Activated CD8-positive, alpha-beta T cell treated with anti-CD3 and anti-CD28 coated beads, Interleukin-2, amount 10 ng/mL, durations not matched to agents 7 days and 5 days (primary cell): ENCODE measurements around the gene HS1BP3. TPM values are rescaled to one million over a fixed set of nuclear protein-coding genes. Genes with fewer than 3 reads are reported as not detected.
A peak's percentile ranks its signal among the peaks of the same experiment; 100 is the strongest.

ENCODE experiments used
- ATAC-seq: fragments of 150-1000 bp; cut with Tn5 transposase; one replicate; pipeline ENCODE4 v1.10.0; 2021; ENCODE audit warnings: moderate library complexity
- CTCF ChIA-PET: fragments of 350-600 bp; sonication (Branson Sonifier 250); formaldehyde crosslinking; loops from one replicate; lab custom pipeline; 2021; ENCODE audit warnings: antibody characterized with exemption; lab: Charles Lee
- POLR2A ChIA-PET: fragments of 350-600 bp; sonication (Branson Sonifier 250); formaldehyde crosslinking; loops from one replicate; lab custom pipeline; 2021; ENCODE audit warnings: antibody characterized with exemption; lab: Charles Lee
- DNase-seq: peaks from one replicate; pipeline ENCODE4 v3.0.0-alpha.2; 2020
- H3K27ac Mint-ChIP-seq: one replicate; pipeline ENCODE4 v1.8.0; 2021; ENCODE audit warnings: mild to moderate bottlenecking, mixed read lengths
- H3K27me3 Mint-ChIP-seq: one replicate; pipeline ENCODE4 v1.8.0; 2021; ENCODE audit warnings: low read depth, mixed read lengths
- H3K36me3 Mint-ChIP-seq: one replicate; pipeline ENCODE4 v1.8.0; 2021; ENCODE audit warnings: low read depth, mixed read lengths
- H3K4me1 Mint-ChIP-seq: one replicate; pipeline ENCODE4 v1.8.0; 2021; ENCODE audit warnings: low read depth, mixed read lengths
- H3K4me3 Mint-ChIP-seq: one replicate; pipeline ENCODE4 v1.8.0; 2021; ENCODE audit warnings: mild to moderate bottlenecking, mixed read lengths
- H3K9me3 Mint-ChIP-seq: one replicate; pipeline ENCODE4 v1.8.0; 2022; ENCODE audit warnings: mixed read lengths; ENCODE audit not compliant: insufficient read depth
- total RNA-seq, 2 experiments: library from RNA; stranded (reverse); gene quantifications; one replicate each; pipeline ENCODE4 v1.2.3, GENCODE V29; 2021

HS1BP3 gene
- total RNA-seq, 2 experiments from 2014 or later = 10.5 to 11.2 TPM

DNA sequence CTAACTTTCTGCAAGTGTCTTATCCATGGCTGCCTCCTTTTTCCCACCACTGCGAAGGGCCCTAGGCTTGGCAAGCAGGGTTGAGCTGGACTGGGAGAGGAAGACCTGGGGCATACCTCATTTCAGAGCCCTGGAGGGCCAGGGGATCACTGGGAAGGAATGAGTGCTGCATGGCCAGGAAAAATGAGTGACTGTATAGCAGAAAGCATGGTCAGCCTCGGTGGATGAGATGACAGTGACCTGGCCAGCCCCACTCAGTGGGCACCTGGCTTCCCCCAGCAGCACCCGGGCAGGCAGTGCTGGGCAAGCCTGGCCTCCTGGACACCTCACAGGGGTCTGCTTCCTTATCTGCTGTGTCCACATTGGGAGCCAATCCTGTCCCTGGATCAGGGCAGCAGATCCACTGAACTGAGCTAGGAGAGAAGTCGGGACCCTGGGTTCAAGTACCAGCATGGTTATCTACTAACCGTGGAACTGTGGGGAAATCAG, 76.4 kb downstream of the HS1BP3 start:
- ATAC-seq = no peak
- ChIA-PET CTCF (interaction anchor here (1.7 kb wide), 1 partner anchor 76 kb away, joined by 6 read pairs; the partner anchor contains the start of gene HS1BP3), POLR2A (no interaction called here)
- H3K36me3 Mint-ChIP-seq = peaks cover 8% of the 10 kb centered on the region
- H3K4me1 Mint-ChIP-seq = peaks cover 45% of the 10 kb centered on the region
- H3K9me3 Mint-ChIP-seq = no peaks in the 10 kb centered on the region
- DNase-seq = no peak
- H3K27ac Mint-ChIP-seq = peak overlapping the region; percentile 23
- H3K27me3 Mint-ChIP-seq = no peaks in the 10 kb centered on the region
- no peak overlapping the region for H3K4me3 Mint-ChIP-seq

GRCh38 chr2:20573620-20574422, 77.1 kb downstream of the HS1BP3 start:
- H3K9me3 Mint-ChIP-seq = no peaks in the 10 kb centered on the region
- H3K4me1 Mint-ChIP-seq = peaks cover 45% of the 10 kb centered on the region
- POLR2A ChIA-PET = no interaction called here
- CTCF ChIA-PET = no interaction called here
- H3K27me3 Mint-ChIP-seq = no peaks in the 10 kb centered on the region
- no peak overlapping the region for H3K4me3 Mint-ChIP-seq
- H3K36me3 Mint-ChIP-seq = peaks cover 8% of the 10 kb centered on the region
- H3K27ac Mint-ChIP-seq = peak overlapping the region; percentile 23
- DNase-seq (no peak), ATAC-seq (no peak)

DNA sequence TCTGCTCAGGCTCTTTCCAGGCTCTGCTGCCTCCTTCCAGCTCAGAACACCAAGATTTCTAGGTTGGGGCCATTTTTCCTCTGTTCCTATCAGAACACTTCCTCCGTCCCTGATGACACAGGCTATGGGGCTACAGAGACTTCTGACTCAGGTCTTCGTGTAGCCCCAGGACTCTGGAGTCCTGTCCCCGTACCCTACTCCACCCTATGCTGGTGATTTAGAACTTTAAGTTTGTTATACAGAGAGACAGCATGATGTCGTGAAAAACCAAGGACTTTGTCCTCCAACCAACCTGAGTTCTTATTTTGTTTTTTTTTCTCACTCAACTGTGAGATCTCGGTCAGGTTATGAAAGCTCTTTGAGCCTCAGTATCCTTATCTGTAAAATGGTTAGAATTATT, 78.7 kb downstream of the HS1BP3 start:
- Mint-ChIP-seq H3K27me3 (no peaks in the 10 kb centered on the region), H3K36me3 (peaks cover 8% of the 10 kb centered on the region)

DNA sequence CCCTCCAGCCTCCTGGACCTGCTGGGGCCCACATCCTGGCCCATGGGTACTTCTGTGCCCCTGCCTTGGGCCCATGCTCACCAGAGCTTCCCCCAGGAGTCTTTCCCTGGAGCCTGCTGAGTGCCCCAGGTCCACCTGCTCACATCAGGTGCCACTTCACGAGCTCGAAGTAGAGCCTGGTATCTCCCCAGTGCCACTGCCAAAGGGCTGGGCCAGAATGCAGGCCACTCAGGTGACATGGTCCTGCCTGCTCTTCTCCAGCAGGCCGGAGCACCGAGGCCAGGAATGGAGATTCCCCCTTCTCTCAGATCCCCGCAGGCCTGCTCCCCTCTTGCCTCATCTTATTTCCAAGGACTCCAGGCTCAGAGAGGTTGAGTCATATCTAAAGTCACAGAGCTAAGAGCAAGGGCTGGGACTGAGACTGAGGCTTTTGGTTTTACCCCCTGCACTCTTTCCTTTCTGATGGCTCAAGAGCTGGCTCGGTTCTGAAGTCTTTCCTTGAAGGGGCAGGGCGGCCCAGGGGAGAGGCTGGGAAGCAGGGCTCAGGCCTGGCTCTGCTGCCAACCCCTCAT, 79.2 kb downstream of the HS1BP3 start:
- Mint-ChIP-seq H3K4me1 (peaks cover 30% of the 10 kb centered on the region), H3K27ac (no peak overlapping the region), H3K36me3 (peaks cover 5% of the 10 kb centered on the region), H3K9me3 (no peaks in the 10 kb centered on the region), H3K4me3 (no peak overlapping the region), H3K27me3 (peaks cover 2% of the 10 kb centered on the region)
- CTCF ChIA-PET = interaction anchor here (1.3 kb wide), 1 partner anchor 161 kb away, joined by 3 read pairs; no protein-coding TSS in a partner anchor
- ATAC-seq (no peak), DNase-seq (no peak)
- POLR2A ChIA-PET = interaction anchor here (0.6 to 0.7 kb wide), 2 partner anchors 17 to 122 kb away, joined by 3 read pairs; no protein-coding TSS in a partner anchor

More for the DNA sequence above, 78.7 kb downstream of the HS1BP3 start:
- H3K4me3 Mint-ChIP-seq = no peak overlapping the region
- no peak for ATAC-seq
- ChIA-PET POLR2A (interaction anchor here (0.7 kb wide), 1 partner anchor 18 kb away, joined by 3 read pairs; no protein-coding TSS in a partner anchor), CTCF (interaction anchor here (1.3 kb wide), 1 partner anchor 161 kb away, joined by 3 read pairs; no protein-coding TSS in a partner anchor)
- H3K27ac Mint-ChIP-seq = no peak overlapping the region
- H3K9me3 Mint-ChIP-seq = no peaks in the 10 kb centered on the region
- H3K4me1 Mint-ChIP-seq = peaks cover 35% of the 10 kb centered on the region
- DNase-seq = no peak

DNA sequence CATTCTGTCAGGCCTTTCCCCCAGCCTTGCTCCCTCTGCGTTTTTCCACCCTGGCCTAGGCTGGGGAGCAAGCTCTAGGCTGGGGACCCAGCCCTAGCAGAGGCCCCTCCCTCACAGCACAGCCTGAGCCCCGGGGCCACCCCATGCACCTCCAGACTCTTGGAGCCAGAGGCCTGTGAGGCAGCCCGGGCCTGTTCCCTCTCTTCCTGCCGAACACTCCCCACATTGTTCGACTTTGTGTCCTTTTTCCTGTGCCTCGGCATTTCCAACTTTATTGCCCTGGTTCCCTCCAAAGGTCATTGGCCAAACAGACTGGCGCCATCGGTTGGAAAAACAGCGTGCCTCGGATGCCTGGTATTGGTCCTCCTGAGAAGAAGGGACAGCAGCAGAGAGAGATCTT, 79.7 kb downstream of the HS1BP3 start:
- peaks cover 1% of the 10 kb centered on the region for H3K36me3 Mint-ChIP-seq
- H3K27ac Mint-ChIP-seq = peak overlapping the region; percentile 30
- ChIA-PET CTCF (interaction anchor here (1.3 kb wide), 1 partner anchor 160 kb away, joined by 3 read pairs; no protein-coding TSS in a partner anchor), POLR2A (interaction anchor here (0.6 kb wide), 1 partner anchor 121 kb away, joined by 3 read pairs; no protein-coding TSS in a partner anchor)
- peaks cover 25% of the 10 kb centered on the region for H3K4me1 Mint-ChIP-seq
- no peak for DNase-seq
- peaks cover 2% of the 10 kb centered on the region for H3K27me3 Mint-ChIP-seq
- no peak for ATAC-seq
- no peaks in the 10 kb centered on the region for H3K9me3 Mint-ChIP-seq
- H3K4me3 Mint-ChIP-seq = no peak overlapping the region

DNA sequence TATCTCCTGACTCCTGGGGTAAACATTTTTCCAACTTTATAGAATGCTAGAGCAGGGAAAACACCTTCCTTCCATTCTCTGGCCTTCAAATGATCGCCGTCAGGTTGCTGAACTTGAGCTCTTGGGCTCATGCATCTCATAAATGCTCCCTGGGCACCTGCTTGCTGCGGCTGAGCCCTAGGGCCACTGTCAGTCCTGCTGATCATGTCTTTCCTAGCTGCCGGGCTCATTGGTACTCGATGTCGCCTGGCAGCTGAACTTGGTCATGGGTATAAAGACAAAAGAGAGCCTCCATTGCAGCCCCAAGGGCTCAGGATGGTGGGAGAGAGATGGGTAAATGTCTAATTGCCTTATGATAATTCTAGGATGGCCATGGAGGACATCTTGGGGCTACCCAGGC, 80.6 kb downstream of the HS1BP3 start:
- no peaks in the 10 kb centered on the region for H3K36me3 Mint-ChIP-seq
- H3K4me3 Mint-ChIP-seq = no peak overlapping the region
- ATAC-seq (no peak), DNase-seq (no peak)
- H3K4me1 Mint-ChIP-seq = peaks cover 16% of the 10 kb centered on the region
- peaks cover 2% of the 10 kb centered on the region for H3K27me3 Mint-ChIP-seq
- peak overlapping the region; percentile 35 for H3K27ac Mint-ChIP-seq
- CTCF ChIA-PET = no interaction called here
- POLR2A ChIA-PET = no interaction called here
- H3K9me3 Mint-ChIP-seq = no peaks in the 10 kb centered on the region

GRCh38 chr2:20569464-20570223, 81.3 kb downstream of the HS1BP3 start:
- H3K4me3 Mint-ChIP-seq = no peak overlapping the region
- POLR2A ChIA-PET = no interaction called here

DNA sequence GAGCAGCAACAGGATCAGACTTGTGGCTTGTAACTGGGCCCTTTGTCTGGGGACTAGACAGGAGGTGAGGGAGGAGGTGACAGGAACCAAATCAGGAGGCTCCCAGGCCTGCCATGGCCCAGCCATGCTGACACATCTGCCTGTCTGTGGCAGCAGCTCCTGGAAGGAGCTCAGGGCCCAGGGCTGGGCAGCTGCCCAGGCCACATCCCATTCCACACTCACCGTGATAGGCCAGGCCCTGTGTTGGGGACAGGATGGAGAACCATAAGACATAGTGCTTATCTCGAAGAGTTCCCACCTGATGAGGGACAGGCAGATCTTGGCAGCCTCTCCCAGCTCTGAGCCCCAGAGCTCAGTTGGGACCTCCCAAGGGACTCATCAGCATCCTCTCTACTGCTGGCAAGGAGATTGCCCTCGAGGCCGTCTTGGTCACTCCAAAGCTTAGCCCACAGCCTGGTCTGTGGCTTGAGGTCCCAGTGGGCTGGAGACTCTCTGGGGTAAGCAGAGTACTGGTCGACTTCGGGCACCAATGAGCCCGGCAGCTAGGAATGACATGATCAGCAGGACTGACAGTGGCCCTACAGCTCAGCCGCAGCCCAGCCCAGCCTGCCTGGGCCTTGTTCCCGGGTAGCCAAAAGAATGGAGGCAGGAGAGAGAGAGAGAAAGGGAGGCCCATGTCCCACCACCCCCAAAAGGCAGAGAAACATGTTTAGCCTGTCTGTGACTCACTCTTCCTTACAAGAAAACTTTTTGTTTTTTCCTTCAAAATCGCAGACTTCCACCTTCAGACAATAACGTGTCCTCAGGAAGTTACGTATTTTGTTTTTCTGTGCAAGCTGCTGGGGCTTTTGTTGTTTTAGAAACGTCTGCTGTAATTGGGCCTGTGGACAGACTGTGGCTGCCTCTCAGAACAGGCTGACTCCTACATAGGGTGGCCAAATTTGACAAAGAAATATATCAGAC, 82.1 kb downstream of the HS1BP3 start:
- no peak overlapping the region for H3K4me3 Mint-ChIP-seq
- peaks cover 2% of the 10 kb centered on the region for H3K27me3 Mint-ChIP-seq
- H3K27ac Mint-ChIP-seq = no peak overlapping the region
- no peak for ATAC-seq
- DNase-seq = no peak
- ChIA-PET CTCF (no interaction called here), POLR2A (no interaction called here)
- peaks cover 10% of the 10 kb centered on the region for H3K4me1 Mint-ChIP-seq
- H3K9me3 Mint-ChIP-seq = no peaks in the 10 kb centered on the region
- no peaks in the 10 kb centered on the region for H3K36me3 Mint-ChIP-seq

More at GRCh38 chr2:20569464-20570223, 81.3 kb downstream of the HS1BP3 start:
- Mint-ChIP-seq H3K27me3 (peaks cover 2% of the 10 kb centered on the region), H3K27ac (no peak overlapping the region), H3K4me1 (peaks cover 16% of the 10 kb centered on the region), H3K9me3 (no peaks in the 10 kb centered on the region), H3K36me3 (no peaks in the 10 kb centered on the region)
- CTCF ChIA-PET = no interaction called here
- DNase-seq (no peak), ATAC-seq (no peak)

GRCh38 chr2:20567926-20568179, 83.0 kb downstream of the HS1BP3 start:
- Mint-ChIP-seq H3K9me3 (no peaks in the 10 kb centered on the region), H3K27me3 (peaks cover 2% of the 10 kb centered on the region), H3K4me1 (peaks cover 7% of the 10 kb centered on the region), H3K27ac (no peak overlapping the region), H3K36me3 (no peaks in the 10 kb centered on the region), H3K4me3 (no peak overlapping the region)
- no peak for ATAC-seq
- no peak for DNase-seq
- CTCF ChIA-PET = no interaction called here
- POLR2A ChIA-PET = no interaction called here
